Kidney tubule cell (primary cell): Measurements from ENCODE around the gene ABCB11.
"Not testable (repeated sequence)": the region's sequence is repeated elsewhere in the genome, so short reads cannot be mapped to it uniquely, and the experiment has no call there.

Experiments used
- DNase-seq: peaks from one replicate; pipeline ENCODE4 v3.0.0-alpha.2; 2018; ENCODE audit warnings: low spot score

Gene ABCB11

GRCh38 chr2:168971261-168971660 lies 59.9 kb downstream of the ABCB11 start:
- no peak for DNase-seq

DNA sequence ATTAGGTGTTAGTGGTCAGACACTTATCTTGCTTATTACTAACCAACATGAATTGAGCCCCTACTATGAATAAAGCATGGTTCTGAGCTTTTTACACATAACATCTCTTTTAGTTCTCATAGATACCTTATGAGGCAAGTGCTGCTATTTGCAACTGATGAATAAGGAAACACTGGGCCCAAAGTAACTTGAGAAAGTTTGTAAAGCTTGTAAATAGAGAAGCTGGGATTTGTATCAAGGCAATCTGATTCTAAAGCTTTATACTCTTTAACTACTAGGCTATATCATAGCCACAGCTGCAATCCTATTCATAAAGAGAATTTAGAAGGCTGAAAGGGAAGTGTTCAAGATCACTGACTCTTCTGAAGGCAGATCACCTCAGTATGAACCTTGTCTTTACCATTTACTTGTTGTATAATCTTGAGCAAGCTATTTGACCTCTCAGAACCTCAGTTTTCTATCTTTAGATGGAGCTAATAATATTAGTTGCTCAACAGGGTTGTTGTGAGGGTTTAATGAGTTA lies 60.4 kb downstream of the ABCB11 start:
- no peak for DNase-seq

- no peak for DNase-seq
These were observed 61.3 kb downstream of the ABCB11 start for GRCh38 chr2:168969865-168970264.

- DNase-seq, result no peak
These were observed 62.8 kb downstream of the ABCB11 start for GRCh38 chr2:168968342-168968741.

DNA sequence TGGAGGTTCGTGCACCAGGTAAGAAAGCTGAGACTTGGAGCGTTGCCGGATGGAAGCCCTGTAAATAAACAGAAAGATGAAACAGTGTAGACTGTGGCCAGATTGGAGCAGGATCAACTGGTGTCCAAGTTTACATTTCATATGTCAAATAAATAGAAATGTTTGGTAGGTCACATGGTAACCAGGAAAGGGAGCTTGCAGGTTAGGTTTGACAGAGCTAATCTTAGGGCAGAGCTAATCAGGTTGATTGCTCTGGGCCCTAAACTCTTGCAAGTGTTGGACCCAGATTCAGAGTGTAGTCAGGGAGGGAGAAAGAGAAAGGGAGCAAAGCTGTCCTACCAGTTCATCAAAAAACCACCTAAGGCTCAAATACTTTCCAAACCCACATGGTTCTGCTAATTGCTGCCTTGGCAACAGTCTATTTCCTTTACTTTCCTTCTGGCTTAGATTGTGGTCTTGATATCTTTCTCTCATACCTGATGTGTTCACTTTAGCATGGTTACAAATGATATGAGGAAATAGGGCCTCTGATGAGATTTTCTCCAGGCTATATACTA lies 66.8 kb downstream of the ABCB11 start:
- peak; percentile 10 for DNase-seq

DNA sequence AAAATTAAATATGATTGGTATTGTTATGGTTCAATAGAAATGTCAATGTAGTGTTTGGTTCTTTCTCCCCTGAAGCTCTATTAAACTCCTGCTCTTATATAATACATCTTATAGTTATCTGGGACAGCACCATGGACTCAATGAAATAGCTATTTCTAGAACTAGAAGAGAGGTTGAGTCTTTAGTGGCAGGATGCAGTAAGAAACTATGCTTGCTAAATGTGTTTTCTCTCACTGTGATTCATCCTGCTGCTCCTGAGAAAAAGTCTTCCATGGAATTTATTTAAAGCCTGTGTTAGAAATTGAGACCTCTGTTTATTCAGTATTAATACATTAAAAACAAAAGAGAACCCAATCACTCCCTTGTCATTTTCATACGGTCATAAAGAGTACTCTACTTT lies 68.5 kb downstream of the ABCB11 start:
- no peak for DNase-seq

GRCh38 chr2:168961450-168962229 lies 69.5 kb downstream of the ABCB11 start:
- DNase-seq, result peak; percentile 80

GRCh38 chr2:168956392-168956791 lies 74.7 kb downstream of the ABCB11 start:
- no peak for DNase-seq

DNA sequence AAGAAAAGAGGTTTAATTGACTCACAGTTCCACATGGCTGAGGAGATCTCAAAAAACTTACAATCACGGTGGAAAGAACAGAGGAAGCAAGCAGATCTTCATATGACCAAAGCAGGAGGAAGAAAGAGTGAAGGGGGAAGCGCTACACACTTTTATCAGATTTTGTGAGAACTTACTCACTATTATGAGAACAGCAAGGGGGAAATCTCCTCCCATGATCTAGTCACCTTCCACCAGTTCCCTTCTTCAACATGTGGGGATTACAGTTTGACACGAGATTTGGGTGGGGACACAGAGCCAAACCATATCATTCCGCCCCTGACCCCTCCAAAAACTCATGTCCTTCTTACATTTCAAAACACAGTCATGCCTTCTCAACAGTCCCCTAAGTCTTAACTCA lies 75.8 kb downstream of the ABCB11 start:
- DNase-seq, result no peak

DNA sequence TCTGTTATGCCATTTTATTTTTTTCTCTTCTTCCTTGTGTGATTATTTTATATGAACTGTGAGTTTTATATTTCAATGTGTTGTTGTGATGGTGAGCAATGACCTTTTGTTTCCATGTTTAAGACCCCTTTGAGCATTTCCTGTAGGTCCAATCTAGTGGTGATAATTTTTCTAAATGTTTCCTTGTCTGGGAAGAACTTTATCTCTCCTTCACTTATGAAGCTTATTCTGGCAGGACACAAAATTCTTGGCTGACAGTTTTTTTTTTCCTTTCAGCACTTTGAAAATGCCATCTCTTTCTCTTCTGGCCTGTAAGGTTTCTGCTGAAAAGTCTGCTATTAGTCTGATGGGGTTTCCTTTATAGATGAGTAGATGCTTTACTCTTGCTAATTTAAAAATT lies 76.9 kb downstream of the ABCB11 start:
- DNase-seq, result no peak

GRCh38 chr2:168952424-168952823 lies 78.7 kb downstream of the ABCB11 start:
- no peak for DNase-seq

- no peak for DNase-seq
These were observed 79.3 kb downstream of the ABCB11 start for GRCh38 chr2:168951871-168952270.

GRCh38 chr2:168949324-168949723 lies 81.8 kb downstream of the ABCB11 start:
- no peak for DNase-seq

GRCh38 chr2:168948621-168949212 lies 82.4 kb downstream of the ABCB11 start:
- DNase-seq, result peak; percentile 30

GRCh38 chr2:168945508-168945907 lies 85.6 kb downstream of the ABCB11 start:
- DNase-seq, result no peak

DNA sequence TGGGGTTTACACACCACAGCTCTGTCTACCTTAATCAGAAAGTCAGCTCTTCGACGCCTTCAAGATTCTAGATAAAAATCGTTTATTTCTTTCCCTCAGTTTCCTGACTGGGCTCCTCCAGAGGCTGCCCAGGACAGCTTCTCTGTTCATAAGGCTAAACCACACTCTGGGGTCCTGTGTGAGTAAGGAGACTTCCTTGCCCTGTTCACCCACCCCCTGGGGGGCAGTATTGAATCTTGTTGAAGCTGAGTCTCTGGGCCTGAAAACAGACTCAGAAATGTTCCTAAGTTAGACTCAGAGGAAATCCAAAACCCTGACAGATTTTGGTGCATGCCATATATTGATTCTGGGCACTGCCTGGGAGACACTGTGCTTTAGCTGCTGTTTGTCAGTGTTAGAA lies 87.1 kb downstream of the ABCB11 start:
- DNase-seq, result no peak

DNA sequence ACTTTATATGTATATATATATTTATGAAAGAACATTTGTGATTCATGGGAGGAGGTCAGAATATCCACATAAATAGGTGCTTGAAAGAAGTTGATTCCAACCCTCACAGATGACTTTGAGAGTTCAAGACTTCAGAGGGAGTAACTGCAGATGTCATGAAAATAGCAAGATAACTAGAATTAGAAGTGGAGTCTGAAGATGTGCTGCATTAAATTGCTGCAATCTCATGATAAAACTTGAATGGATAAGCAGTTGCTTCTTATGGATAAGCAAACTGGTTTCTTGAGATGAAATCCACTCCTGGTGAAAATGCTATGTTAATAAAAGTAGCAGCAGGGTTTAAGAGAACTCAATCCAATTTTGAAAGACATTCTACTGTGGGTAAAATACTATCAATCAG lies 89.8 kb downstream of the ABCB11 start:
- DNase-seq, result no peak

GRCh38 chr2:168939918-168940317 lies 91.2 kb downstream of the ABCB11 start:
- DNase-seq, result no peak

GRCh38 chr2:168939061-168939460 lies 92.1 kb downstream of the ABCB11 start:
- no peak for DNase-seq

GRCh38 chr2:168935810-168936581 lies 95.1 kb downstream of the ABCB11 start:
- DNase-seq, result peak; percentile 45

GRCh38 chr2:168934826-168935225 lies 96.3 kb downstream of the ABCB11 start:
- DNase-seq, result peak; percentile 66

DNA sequence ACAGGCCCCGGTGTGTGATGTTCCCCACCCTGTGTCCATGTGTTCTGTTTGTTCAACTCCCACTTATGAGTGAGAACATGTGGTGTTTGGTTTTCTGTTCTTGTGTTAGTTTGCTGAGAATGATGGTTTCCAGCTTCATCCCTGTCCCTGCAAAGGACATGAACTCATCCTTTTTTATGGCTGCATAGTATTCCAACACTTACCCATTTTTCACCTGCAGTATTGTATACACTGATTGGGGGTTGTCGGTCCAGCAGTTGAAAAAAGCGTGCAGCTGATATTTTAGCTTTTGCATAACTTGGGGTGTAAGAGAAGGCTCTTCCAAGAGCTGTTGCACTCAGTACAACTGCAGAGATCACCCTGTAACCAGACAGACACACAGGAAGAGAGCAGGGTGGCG lies 99.0 kb downstream of the ABCB11 start:
- DNase-seq, result not testable (repeated sequence)

DNA sequence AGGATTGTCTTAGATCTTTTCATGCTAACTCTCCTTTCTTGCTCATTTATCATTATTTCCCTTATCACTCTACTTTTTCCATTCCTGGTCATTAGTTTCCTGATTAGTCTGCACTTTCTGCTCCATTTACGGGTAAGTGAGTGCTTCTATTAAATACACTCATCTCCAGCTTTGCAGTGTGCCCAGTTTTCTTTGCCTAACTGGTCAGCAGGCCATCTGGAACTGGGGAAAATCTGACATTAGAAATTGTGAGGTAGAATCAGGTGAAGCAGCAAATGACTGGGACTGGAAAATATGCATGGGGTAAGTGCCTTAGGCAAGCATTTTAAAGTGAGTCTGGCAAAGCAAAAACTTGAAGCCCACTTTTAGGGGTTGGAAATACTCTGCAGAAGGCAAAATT lies 100.9 kb downstream of the ABCB11 start:
- DNase-seq, result no peak
